IgD-negative memory B cell (primary cell): ENCODE results near the gene ZIC2. TPM values are rescaled to one million over a fixed set of nuclear protein-coding genes. Genes with fewer than 3 reads are reported as not detected.

Source experiments
- H3K27ac Mint-ChIP-seq, 3 donors: one replicate each; pipeline ENCODE4 v1.8.0; 2020 to 2022; ENCODE audit warnings: mild to moderate bottlenecking in 3 of 3, mixed read lengths in 3 of 3, moderate library complexity in 1 of 3
- H3K27me3 Mint-ChIP-seq: one replicate; pipeline ENCODE4 v1.8.0; 2021; ENCODE audit warnings: mixed read lengths
- H3K36me3 Mint-ChIP-seq: one replicate; pipeline ENCODE4 v1.8.0; 2020; ENCODE audit warnings: mild to moderate bottlenecking, mixed read lengths
- H3K4me1 Mint-ChIP-seq, 3 donors: one replicate each; pipeline ENCODE4 v1.8.0; 2020 to 2022; ENCODE audit warnings: mixed read lengths in 3 of 3, mild to moderate bottlenecking in 1 of 3
- H3K4me3 Mint-ChIP-seq, 4 donors: one replicate each; pipeline ENCODE4 v1.8.0; 2020 to 2022; ENCODE audit warnings: mild to moderate bottlenecking in 4 of 4, mixed read lengths in 4 of 4, moderate library complexity in 3 of 4
- H3K9me3 Mint-ChIP-seq, 3 donors: one replicate each; pipeline ENCODE4 v1.8.0; 2020 to 2021; ENCODE audit warnings: mixed read lengths in 3 of 3, mild to moderate bottlenecking in 1 of 3
- polyA plus RNA-seq: library from polyadenylated mRNA; unstranded; fragments of 300-500 nt; fragmentation: Illumina TruSeq; gene quantifications from one replicate; pipeline ENCODE4 v1.2.3, GENCODE V29; 2021

The ZIC2 gene
- polyA plus RNA-seq, 1 donor from 2014 or later, result not detected

- peaks cover 4 to 10% (median 7%) of the 10 kb centered on the region in 3 donors for H3K4me1 Mint-ChIP-seq
- peak overlapping the region in 2 of 3 donors; percentile 80 to 99 for H3K27ac Mint-ChIP-seq
- peaks cover 2 to 30% (median 7%) of the 10 kb centered on the region in 3 donors for H3K9me3 Mint-ChIP-seq
- peaks cover 3% of the 10 kb centered on the region for H3K36me3 Mint-ChIP-seq
- H3K4me3 Mint-ChIP-seq, result peak overlapping the region in 2 of 4 donors; percentile 58 to 84
- H3K27me3 Mint-ChIP-seq, result peaks cover 82% of the 10 kb centered on the region
Observed at GRCh38 chr13:99991828-99992775, 10.5 kb downstream of the ZIC2 start.

- H3K36me3 Mint-ChIP-seq, result peaks cover 3% of the 10 kb centered on the region
- peak overlapping the region in 2 of 3 donors; percentile 42 to 99 for H3K27ac Mint-ChIP-seq
- peaks cover 76% of the 10 kb centered on the region for H3K27me3 Mint-ChIP-seq
- peak overlapping the region in 1 of 4 donors; percentile 84 for H3K4me3 Mint-ChIP-seq
- H3K4me1 Mint-ChIP-seq, result peaks cover 4 to 10% (median 7%) of the 10 kb centered on the region in 3 donors
- peaks cover 2 to 28% (median 7%) of the 10 kb centered on the region in 3 donors for H3K9me3 Mint-ChIP-seq
Observed at GRCh38 chr13:99992949-99993351, 11.4 kb downstream of the ZIC2 start.

- Mint-ChIP-seq H3K27ac (peak overlapping the region in 2 of 3 donors; percentile 36 to 99), H3K36me3 (peaks cover 2% of the 10 kb centered on the region), H3K4me1 (peaks cover 4 to 13% (median 7%) of the 10 kb centered on the region in 3 donors), H3K9me3 (peaks cover 2 to 29% (median 7%) of the 10 kb centered on the region in 3 donors), H3K27me3 (peaks cover 80% of the 10 kb centered on the region), H3K4me3 (peak overlapping the region in 1 of 4 donors; percentile 84)
Observed at GRCh38 chr13:99993660-99994637, 12.4 kb downstream of the ZIC2 start.

DNA sequence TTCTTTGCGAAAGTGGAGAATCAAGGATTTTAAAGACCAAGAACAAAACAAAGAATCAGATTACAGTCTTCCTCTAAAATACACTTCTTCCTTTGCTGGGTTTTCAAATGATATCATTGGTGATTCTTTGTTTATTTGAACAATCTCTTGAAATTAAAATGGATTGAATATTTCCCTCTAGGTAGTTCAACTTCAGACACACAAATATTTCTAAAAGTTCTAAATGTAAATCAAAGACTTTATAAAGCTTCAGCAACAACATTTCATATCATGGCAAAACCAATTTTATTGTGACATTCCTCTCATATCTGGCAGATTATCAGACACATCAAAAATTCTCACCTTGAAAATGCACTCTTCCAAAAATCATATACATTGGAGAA, 13.0 kb downstream of the ZIC2 start:
- Mint-ChIP-seq H3K9me3 (peaks cover 2 to 26% (median 7%) of the 10 kb centered on the region in 3 donors), H3K4me1 (peaks cover 4 to 13% (median 6%) of the 10 kb centered on the region in 3 donors), H3K4me3 (no peak overlapping the region), H3K27me3 (peaks cover 77% of the 10 kb centered on the region), H3K27ac (peak overlapping the region in 2 of 3 donors; percentile 36 to 99), H3K36me3 (no peaks in the 10 kb centered on the region)

GRCh38 chr13:99995104-99995588, 13.6 kb downstream of the ZIC2 start:
- Mint-ChIP-seq H3K27ac (peak overlapping the region in 2 of 3 donors; percentile 36 to 99), H3K27me3 (peaks cover 74% of the 10 kb centered on the region), H3K36me3 (no peaks in the 10 kb centered on the region), H3K9me3 (peaks cover 2 to 24% (median 7%) of the 10 kb centered on the region in 3 donors), H3K4me3 (peak overlapping the region in 1 of 4 donors; percentile 8), H3K4me1 (peaks cover 2 to 8% (median 6%) of the 10 kb centered on the region in 3 donors)

GRCh38 chr13:99995589-99996380, 14.2 kb downstream of the ZIC2 start:
- Mint-ChIP-seq H3K4me1 (peaks cover 2 to 8% (median 6%) of the 10 kb centered on the region in 3 donors), H3K4me3 (peak overlapping the region in 2 of 4 donors; percentile 8 to 20), H3K9me3 (peaks cover 2 to 24% (median 7%) of the 10 kb centered on the region in 3 donors), H3K27ac (peak overlapping the region; percentile 23 to 99 (median 82)), H3K27me3 (peaks cover 68% of the 10 kb centered on the region), H3K36me3 (no peaks in the 10 kb centered on the region)

DNA sequence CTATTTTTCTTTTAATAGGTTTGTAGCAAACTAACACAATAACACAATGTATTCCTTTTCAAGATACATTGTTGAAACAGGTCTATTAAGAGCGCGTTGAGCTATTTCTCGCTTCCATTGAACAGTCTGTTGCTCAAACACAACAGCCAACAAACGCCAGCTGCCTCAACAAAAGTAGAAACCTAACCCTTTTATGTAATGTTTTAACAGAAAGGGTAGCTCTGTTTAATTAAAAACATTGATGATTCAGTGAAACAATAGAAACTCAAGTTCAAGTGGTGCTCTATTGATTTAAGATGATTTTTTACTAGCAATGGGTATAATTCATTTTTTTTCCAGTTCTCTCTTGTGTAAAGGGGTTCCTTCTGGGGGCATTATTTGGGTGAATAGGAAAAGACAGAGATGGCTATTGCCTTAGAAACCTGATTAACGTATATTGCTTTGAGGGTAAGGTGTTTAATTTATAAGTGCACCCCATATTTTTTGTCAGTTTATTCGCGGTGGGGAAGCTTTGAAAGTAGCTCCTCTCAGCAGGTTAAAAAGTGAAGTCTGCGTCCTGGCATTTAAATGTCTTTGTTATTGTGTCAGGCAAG, 14.9 kb downstream of the ZIC2 start:
- Mint-ChIP-seq H3K27ac (peak overlapping the region; percentile 80 to 82 (median 80)), H3K27me3 (peaks cover 64% of the 10 kb centered on the region), H3K36me3 (no peaks in the 10 kb centered on the region), H3K4me1 (peaks cover 2 to 8% (median 6%) of the 10 kb centered on the region in 3 donors), H3K9me3 (peaks cover 2 to 24% (median 7%) of the 10 kb centered on the region in 3 donors), H3K4me3 (peak overlapping the region in 2 of 4 donors; percentile 8 to 20)

- Mint-ChIP-seq H3K27me3 (peaks cover 57% of the 10 kb centered on the region), H3K4me1 (peaks cover 2 to 8% (median 6%) of the 10 kb centered on the region in 3 donors), H3K4me3 (peak overlapping the region in 1 of 4 donors; percentile 59), H3K9me3 (peaks cover 2 to 22% (median 7%) of the 10 kb centered on the region in 3 donors), H3K27ac (peak overlapping the region in 1 of 3 donors; percentile 71), H3K36me3 (no peaks in the 10 kb centered on the region)
Observed at GRCh38 chr13:99997702-99998214, 16.2 kb downstream of the ZIC2 start.

- H3K27me3 Mint-ChIP-seq, result peaks cover 55% of the 10 kb centered on the region
- peak overlapping the region in 2 of 4 donors; percentile 1 to 59 for H3K4me3 Mint-ChIP-seq
- peaks cover 2 to 17% (median 7%) of the 10 kb centered on the region in 3 donors for H3K9me3 Mint-ChIP-seq
- no peaks in the 10 kb centered on the region for H3K36me3 Mint-ChIP-seq
- peak overlapping the region in 1 of 3 donors; percentile 71 for H3K27ac Mint-ChIP-seq
- peaks cover 0 to 8% (median 4%) of the 10 kb centered on the region in 3 donors for H3K4me1 Mint-ChIP-seq
Observed at GRCh38 chr13:99998261-99998660, 16.7 kb downstream of the ZIC2 start.

- no peaks in the 10 kb centered on the region for H3K9me3 Mint-ChIP-seq
- no peak overlapping the region for H3K27ac Mint-ChIP-seq
- peaks cover 1% of the 10 kb centered on the region for H3K27me3 Mint-ChIP-seq
- no peaks in the 10 kb centered on the region for H3K4me1 Mint-ChIP-seq
- peaks cover 3% of the 10 kb centered on the region for H3K36me3 Mint-ChIP-seq
- H3K4me3 Mint-ChIP-seq, result no peak overlapping the region
Observed at GRCh38 chr13:100014621-100015020, 33.0 kb downstream of the ZIC2 start.

GRCh38 chr13:100019780-100020356, 38.3 kb downstream of the ZIC2 start:
- Mint-ChIP-seq H3K27me3 (no peaks in the 10 kb centered on the region), H3K9me3 (peaks cover 0 to 8% (median 0%) of the 10 kb centered on the region in 3 donors), H3K4me1 (no peaks in the 10 kb centered on the region), H3K4me3 (no peak overlapping the region), H3K36me3 (peaks cover 3% of the 10 kb centered on the region), H3K27ac (no peak overlapping the region)

DNA sequence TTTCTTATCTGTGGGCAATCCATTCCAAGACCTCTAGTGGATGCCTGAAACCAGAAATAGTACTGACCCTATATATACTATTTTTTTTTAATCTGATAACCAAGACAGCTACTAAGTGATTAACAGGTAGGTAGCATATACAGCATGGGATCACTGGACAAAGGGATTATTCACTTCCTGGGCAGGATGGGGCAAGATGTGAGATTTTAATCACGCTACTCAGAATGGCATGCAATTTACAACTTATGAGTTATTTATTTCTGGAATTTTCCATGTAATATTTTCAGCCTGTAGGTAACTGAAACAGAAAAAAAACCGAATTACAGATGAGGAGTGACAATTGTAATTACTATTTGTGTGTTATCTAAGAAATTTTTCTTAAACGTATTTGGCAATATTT, 41.2 kb downstream of the ZIC2 start:
- Mint-ChIP-seq H3K36me3 (peaks cover 3% of the 10 kb centered on the region), H3K9me3 (peaks cover 0 to 8% (median 0%) of the 10 kb centered on the region in 3 donors), H3K27ac (no peak overlapping the region), H3K4me1 (peaks cover 0 to 2% (median 0%) of the 10 kb centered on the region in 3 donors), H3K4me3 (no peak overlapping the region), H3K27me3 (peaks cover 6% of the 10 kb centered on the region)

DNA sequence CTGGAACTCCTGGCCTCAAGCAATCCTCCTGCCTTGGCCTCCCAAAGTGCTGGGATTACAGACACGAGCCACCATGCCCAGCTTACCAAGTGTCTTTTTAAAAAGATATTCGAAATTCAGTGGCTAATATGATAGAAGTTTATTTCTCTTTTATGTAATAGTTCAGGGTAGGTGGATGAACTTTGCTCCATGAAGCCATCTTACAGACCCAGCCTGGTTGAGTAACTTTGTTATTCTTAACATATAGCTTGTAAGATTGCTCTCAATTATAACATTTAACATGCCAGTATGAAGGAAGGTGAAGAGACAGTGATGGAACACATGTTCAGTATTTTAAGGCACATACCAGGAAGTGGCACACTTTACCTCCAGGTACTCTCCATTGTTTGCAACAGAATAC, 42.4 kb downstream of the ZIC2 start:
- peaks cover 2% of the 10 kb centered on the region for H3K36me3 Mint-ChIP-seq
- H3K27ac Mint-ChIP-seq, result no peak overlapping the region
- peaks cover 0 to 8% (median 2%) of the 10 kb centered on the region in 3 donors for H3K9me3 Mint-ChIP-seq
- peaks cover 0 to 2% (median 0%) of the 10 kb centered on the region in 3 donors for H3K4me1 Mint-ChIP-seq
- no peak overlapping the region for H3K4me3 Mint-ChIP-seq
- peaks cover 6% of the 10 kb centered on the region for H3K27me3 Mint-ChIP-seq
